Erythroblast (primary cell): ENCODE measurements around the gene ACAD10.

Experiments
- GATA1 ChIP-seq: IDR thresholded peaks from 2 replicates; pipeline ENCODE4 v1.6.1; 2011; ENCODE audit warnings: low read depth, mild to moderate bottlenecking, control low read depth, low read length, moderate library complexity
- POLR2A ChIP-seq: IDR thresholded peaks from 2 replicates; pipeline ENCODE4 v1.6.1; 2011; ENCODE audit warnings: mild to moderate bottlenecking, low read length

DNA sequence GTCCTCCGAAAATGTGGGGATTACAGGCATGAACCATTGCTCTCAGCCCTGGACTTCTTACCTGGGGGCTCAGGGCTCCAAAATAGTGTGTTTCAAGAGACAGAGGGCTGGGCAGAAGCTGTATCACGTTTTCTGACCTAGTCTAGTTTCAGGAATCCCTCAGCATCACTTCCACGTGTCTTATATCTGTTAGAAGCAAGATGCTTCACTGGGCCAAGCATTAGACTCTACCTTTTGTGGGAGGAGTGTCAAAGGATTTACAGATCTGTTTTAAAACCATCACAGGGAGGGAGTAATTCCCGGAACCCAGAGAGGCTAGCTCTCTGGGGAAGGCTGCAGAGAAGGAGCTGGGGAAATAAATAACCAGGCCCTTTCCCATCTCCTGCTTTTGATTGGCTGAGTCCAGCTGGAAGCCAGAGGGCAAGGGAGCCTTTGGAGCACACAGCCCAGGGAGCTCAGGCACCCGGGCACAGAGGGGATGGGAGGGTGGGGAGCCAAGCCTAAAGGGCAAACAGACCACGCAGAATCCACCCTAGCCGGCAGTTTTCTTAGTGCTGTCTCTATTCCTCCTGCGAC lies 47.6 kb downstream of the ACAD10 start:
- TF ChIP-seq POLR2A (no peak), GATA1 (no peak)
